ENCODE data around the gene SI. TPM values are rescaled to one million over a fixed set of nuclear protein-coding genes. Genes with fewer than 3 reads are reported as not detected.
"Not testable (repeated sequence)": the region's sequence is repeated elsewhere in the genome, so short reads cannot be mapped to it uniquely, and the experiment has no call there.

SI gene
- total RNA-seq, result under 1 TPM in 1 of 2 donors, not detected in 1; 0.14 TPM
- long read RNA-seq, donor 1, result 0 reads
- long read RNA-seq, donor 2, result 0 reads

DNA sequence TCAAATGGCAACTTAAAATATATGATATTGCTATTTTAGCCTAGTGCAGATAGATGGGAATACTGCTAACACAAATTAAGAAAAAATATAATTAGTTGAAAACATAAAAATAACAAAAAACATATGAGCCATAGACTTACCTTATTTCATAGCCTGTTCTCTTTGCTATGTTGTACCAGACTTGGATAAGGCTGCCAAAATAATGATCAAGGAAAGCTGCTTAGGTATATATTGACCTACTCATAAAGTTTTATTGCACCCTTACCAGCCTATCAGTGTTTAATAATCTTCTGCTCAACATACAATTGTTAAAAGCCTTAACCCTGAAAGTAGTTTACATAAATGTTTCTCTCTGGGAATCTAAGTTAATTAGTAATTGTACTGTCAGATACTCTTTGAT, at the start of gene SI:
TSS of gene SI (minus strand) at position 204 of the 400 bp plus-strand sequence. CDS start 2,484 bp downstream, outside the sequence.
- intact Hi-C loops (cut with DNase I), result no loop called here
- DNase-seq (ENCODE audit: low spot score), result no peak

DNA sequence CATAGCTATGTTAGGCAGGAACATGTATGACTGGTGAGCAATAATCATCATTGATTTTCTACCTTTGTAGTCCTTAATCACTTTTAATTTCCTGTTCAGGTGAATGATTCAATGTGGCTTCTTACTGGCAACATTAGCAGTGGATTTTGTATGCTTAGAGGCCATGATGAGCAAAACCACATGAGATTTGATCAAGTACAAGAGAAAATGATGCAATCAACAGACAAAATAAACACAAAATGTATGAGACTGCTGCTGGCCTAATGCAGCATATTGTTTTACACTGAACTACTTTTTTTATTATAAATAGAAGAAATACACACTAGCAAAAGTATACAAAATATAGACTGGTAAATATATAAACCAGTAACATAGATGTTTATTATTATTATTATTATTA, 47.5 kb upstream of the SI start:
- intact Hi-C loops (cut with DNase I), result no loop called here
- no peak for DNase-seq (ENCODE audit: low spot score)

DNA sequence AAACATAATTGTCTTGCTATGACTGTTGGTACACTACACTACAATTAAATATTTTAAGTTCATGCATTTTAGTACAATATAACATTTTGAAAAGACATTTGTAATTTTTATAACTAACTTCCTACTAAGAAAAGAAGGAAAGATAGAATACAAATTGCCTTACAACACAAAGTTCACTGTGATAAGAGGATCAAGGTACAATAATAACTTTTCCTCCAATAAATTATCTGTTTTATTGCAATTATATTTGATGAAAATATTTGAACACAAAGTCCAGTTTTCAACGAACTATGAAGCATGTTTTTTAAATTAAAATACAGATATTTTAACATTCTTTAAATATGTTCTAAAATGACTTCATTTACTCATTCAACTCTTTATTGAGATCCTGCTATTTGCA, 33.1 kb upstream of the SI start:
- no peak for DNase-seq (ENCODE audit: low spot score)
- intact Hi-C loops (cut with DNase I), result no loop called here

DNA sequence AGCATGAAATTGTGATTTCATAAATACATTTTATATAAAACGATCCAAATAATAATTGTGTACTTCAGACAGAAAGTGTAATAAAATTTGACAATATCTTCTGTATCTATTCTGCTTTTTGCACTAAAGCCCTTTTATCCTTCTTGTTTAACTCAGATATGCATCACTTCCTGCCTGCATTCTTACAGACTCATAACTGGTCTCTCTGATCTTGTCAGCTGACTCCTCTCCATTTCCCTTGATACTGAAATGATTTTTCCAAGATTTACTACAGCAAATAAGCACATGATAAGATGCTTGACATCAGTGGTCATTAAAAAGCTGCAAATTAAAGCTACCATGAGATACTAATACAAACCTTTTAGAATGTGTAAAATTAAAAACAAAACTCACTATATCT, 25.3 kb upstream of the SI start:
- intact Hi-C loops (cut with DNase I), result no loop called here

GRCh38 chr3:165082650-165083049, 4.4 kb upstream of the SI start:
- intact Hi-C loops (cut with DNase I), result no loop called here
- no peak for DNase-seq (ENCODE audit: low spot score)

More for the DNA sequence above, 25.3 kb upstream of the SI start:
- DNase-seq (ENCODE audit: low spot score), result no peak

GRCh38 chr3:165081183-165081582, 2.9 kb upstream of the SI start:
- intact Hi-C loops (cut with DNase I), result no loop called here

DNA sequence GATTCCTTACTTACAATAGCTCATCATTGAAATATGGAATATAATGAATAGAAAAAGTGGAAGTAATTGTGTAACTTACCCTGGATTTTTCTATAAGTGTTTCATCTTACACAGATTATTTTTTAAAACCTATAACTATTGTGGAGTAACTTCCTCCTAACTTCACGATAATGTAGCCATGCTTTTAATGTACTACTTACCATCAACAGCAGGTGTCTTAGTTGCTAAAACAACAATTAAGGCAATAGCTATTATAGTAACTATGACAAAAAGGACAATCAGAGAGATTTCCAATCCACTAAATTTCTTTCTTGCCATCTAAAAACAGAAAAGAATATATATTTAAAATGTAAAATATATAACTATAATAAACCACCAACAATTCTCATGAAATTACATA, 2.6 kb downstream of the SI start:
- intact Hi-C loops (cut with DNase I), result no loop called here
- DNase-seq (ENCODE audit: low spot score), result no peak

More at GRCh38 chr3:165081183-165081582, 2.9 kb upstream of the SI start:
- DNase-seq (ENCODE audit: low spot score), result no peak

GRCh38 chr3:165070682-165071081, 7.6 kb downstream of the SI start:
- intact Hi-C loops (cut with DNase I), result no loop called here
- DNase-seq (ENCODE audit: low spot score), result no peak

DNA sequence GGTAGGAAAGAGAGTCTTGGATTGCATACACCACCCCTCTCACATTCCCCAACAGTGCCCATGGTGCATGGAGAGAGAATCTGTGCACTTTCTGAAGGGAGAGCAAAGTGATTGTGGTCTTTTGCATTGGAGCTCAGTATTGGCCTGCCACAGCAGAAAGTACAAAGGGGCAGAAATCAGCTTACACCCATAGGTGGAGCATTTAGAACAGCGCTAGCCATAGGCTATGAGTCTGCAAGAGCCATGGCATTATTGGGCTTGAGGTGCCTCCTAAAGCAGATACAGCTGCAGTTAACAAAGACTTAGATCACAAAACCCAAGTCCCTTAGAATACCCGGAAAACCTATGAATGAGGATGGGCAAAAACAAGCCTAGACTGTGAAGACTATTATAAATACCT, 21.8 kb downstream of the SI start:
- intact Hi-C loops (cut with DNase I), result no loop called here
- DNase-seq (ENCODE audit: low spot score), result no peak

DNA sequence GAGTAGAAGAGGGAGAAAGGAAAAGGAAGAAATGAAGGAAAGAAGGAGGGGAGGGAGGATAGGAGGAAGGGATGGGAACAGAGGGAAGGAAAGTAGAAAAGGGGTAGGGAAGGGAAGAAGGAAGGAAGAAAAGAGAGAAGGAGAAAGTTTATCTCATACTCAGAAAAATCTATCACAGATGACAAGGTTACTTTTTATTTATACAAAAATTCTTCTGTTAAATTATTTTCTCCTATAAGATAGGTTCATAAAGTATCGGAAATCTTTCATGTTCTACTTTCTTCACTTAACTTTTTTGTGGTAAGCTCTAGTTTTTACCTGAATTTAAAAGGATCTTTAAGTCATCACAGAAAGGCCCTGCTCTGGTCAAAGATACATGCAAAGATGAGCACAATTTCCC, 38.1 kb downstream of the SI start:
- intact Hi-C loops (cut with DNase I), result no loop called here
- DNase-seq (ENCODE audit: low spot score), result no peak

GRCh38 chr3:165011557-165011956, 66.7 kb downstream of the SI start:
- no peak for DNase-seq (ENCODE audit: low spot score)
- intact Hi-C loops (cut with DNase I), result no loop called here

DNA sequence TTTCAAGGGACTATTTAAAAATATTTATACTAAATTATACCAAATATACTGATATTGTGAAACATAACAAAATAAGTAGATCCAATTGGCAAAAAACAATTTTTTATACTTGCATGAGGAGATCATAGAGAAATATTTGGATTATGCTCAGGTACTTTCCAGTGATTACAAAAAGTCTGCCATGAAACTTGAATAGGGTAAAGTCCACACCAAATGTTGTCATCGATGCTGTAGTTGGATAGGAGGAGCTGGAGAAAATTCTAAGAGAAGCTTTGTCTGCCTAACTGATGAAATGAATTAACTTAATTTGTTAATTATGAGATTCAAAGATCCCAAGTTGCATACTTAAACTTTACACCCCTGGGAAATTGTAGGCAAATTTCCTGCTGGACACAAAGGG, 93.3 kb downstream of the SI start:
- intact Hi-C loops (cut with DNase I), result no loop called here
- DNase-seq (ENCODE audit: low spot score), result no peak

GRCh38 chr3:164962610-164963009, 115.7 kb downstream of the SI start:
- intact Hi-C loops (cut with DNase I), result no loop called here
- DNase-seq (ENCODE audit: low spot score), result no peak

DNA sequence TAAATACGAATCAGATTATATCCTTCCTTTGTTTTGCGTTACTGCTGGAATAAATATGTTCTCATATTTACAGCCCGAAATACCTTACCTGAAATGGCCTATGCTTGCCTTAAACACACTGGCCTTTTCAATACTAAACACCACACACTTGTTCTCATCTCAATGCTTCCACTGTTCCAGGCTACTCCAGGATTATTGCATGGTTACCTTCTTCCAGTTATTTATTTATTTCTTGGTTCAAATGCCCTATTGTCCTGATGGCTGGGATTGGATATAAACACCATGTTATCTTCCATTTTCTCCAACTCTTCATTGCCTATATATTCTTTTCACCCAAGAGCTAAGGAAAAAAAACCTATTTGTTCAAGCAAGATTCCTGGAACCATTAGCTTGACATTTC, 125.3 kb downstream of the SI start:
- DNase-seq (ENCODE audit: low spot score), result no peak
- intact Hi-C loops (cut with DNase I), result no loop called here

DNA sequence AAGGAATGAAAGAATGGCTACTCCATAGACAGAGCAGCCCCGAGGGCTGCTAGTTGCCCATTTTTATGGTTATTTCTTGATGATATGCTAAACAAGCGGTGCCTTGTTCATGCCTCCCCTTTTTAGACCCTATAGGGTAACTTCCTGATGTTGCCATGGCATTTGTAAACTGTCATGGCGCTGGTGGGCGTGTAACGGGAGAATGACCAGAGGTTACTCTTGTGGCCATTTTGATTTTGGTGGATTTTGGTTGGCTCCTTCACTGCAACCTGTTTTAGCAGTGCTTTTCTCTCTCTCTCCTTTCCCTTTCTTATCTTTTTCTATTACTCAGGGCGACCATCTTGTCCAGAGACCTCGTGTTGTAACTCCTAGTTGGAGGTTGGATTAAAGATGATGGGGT, 126.9 kb downstream of the SI start:
- DNase-seq (ENCODE audit: low spot score); intact Hi-C loops (cut with DNase I): not testable (repeated sequence)

GRCh38 chr3:164940745-164941144, 137.6 kb downstream of the SI start:
- DNase-seq (ENCODE audit: low spot score), result no peak
- intact Hi-C loops (cut with DNase I), result no loop called here

DNA sequence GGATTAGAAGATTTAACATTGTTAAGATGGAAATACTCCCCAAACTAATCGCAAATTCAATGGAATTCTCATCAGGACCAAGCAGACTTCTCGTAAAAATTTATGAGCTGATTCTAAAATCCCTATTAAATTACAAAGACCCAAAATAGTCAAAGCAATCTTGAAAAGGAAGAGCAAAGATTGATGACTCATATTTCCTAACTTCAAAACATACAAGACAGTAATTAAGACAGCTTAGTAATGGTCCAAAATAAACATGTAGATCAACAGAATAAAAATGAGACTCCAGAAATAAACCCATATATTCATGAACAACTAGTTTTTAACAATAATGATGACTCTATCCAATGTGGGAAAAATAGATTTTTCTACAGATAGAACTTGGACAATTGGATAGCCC, 148.7 kb downstream of the SI start:
- DNase-seq (ENCODE audit: low spot score), result no peak
- intact Hi-C loops (cut with DNase I), result no loop called here

Other genes with a start within 250 kb of the SI start
- gene SLITRK3, start 117.9 kb upstream of the SI start, total RNA-seq, result 1 to 10 TPM in 1 of 2 donors, under 1 TPM in 1; 0.29 to 1.2 TPM

All from posterior vena cava (tissue), 2 donors.